ENCODE data around the gene S1PR4.

DNA sequence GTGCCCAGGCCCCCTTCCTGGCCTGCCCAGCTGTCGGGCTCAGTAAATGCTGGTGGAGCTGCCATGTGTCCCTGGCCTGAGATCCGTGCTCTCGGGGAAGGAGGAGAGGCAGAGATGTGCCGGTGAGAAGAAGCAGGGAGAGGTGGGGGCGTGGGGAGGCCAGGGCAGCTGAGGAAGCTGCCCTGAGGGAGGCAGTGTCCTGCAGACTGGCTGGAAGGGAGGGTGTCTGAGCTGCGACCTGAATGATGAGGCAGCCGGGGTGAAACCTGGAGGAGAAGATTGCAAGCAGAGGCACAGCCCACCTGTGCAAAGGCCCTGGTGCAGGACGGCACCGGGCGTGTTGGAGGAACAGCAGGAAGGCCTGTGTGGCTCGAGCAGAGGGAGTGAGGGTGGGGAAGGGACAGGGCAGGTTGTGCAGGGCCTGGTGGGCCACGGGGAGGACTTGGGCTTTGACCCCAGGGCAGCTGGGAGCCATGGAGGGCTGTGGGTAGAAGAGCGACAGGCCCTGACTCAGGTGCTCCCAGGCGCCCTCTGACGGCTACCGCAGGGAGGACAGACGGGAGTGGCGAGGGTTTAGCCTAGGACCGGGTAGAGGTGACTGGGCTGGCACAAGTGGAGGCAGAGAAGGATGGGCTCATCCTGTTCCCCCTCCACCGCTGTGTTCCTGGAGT, 31.9 kb downstream of the S1PR4 start:
- no peak for TF ChIP-seq POLR2A (IDR thresholded peaks at IDR 0.05; ENCODE audit: low read depth, low read length)
- no peak for TF ChIP-seq TAF1 (IDR thresholded peaks at IDR 0.05; ENCODE audit: low read depth, low read length)
- no peak for TF ChIP-seq POU2F2 (IDR thresholded peaks at IDR 0.05; ENCODE audit: low read depth, low read length)
- no peak; the same call in 1 of the 2 replicates for TF ChIP-seq POLR2AphosphoS5 (IDR thresholded peaks at IDR 0.05; ENCODE audit: low read depth, low read length)
- no peak for TF ChIP-seq SPI1 (IDR thresholded peaks at IDR 0.05; ENCODE audit: low read depth, low read length)
- no peak for TF ChIP-seq PAX5 (IDR thresholded peaks at IDR 0.05; ENCODE audit: insufficient read depth, low read length, severe bottlenecking)

Data from GM12891 (cell line).